Epithelial cell of proximal tubule (primary cell): ENCODE measurements around the gene HIVEP3. TPM values are rescaled to one million over a fixed set of nuclear protein-coding genes. Genes with fewer than 3 reads are reported as not detected.

Source experiments
- DNase-seq: peaks from one replicate; pipeline ENCODE4 v3.0.0-alpha.2; 2011; ENCODE audit warnings: low read depth
- H3K4me3 ChIP-seq: 2 replicates; pipeline ENCODE4 v1.5.1; 2011; ENCODE audit warnings: low read depth, mild to moderate bottlenecking, low read length
- CTCF ChIP-seq: conservative IDR thresholded peaks from 2 replicates; pipeline ENCODE4 v1.5.1; 2012; ENCODE audit warnings: low read depth, mild to moderate bottlenecking, low read length
- total RNA-seq: library from RNA; depleted of rRNA; stranded (reverse); fragments of >200 nt; gene quantifications from 2 replicates; pipeline ENCODE4 v1.2.3, GENCODE V29; 2015

HIVEP3 gene
- total RNA-seq, 1 donor from 2014 or later = 3.9 TPM

GRCh38 chr1:41728403-41729202, 190.1 kb downstream of the HIVEP3 start:
- no peak overlapping the region for H3K4me3 ChIP-seq
- DNase-seq = no peak
- no peak for TF ChIP-seq CTCF

GRCh38 chr1:41727749-41728115, 191.0 kb downstream of the HIVEP3 start:
- DNase-seq = no peak
- TF ChIP-seq CTCF = no peak
- no peak overlapping the region for H3K4me3 ChIP-seq

- no peak for DNase-seq
- no peak for TF ChIP-seq CTCF
- no peak overlapping the region for H3K4me3 ChIP-seq
Measured at GRCh38 chr1:41726899-41727748, 191.6 kb downstream of the HIVEP3 start.

GRCh38 chr1:41726292-41726691, 192.4 kb downstream of the HIVEP3 start:
- DNase-seq = no peak
- H3K4me3 ChIP-seq = no peak overlapping the region
- no peak for TF ChIP-seq CTCF

GRCh38 chr1:41724926-41725325, 193.8 kb downstream of the HIVEP3 start:
- no peak overlapping the region for H3K4me3 ChIP-seq
- TF ChIP-seq CTCF = no peak
- no peak for DNase-seq

- H3K4me3 ChIP-seq = no peak overlapping the region
- no peak for DNase-seq
- no peak for TF ChIP-seq CTCF
Measured at GRCh38 chr1:41724248-41724647, 194.5 kb downstream of the HIVEP3 start.

- no peak for DNase-seq
- no peak overlapping the region for H3K4me3 ChIP-seq
- TF ChIP-seq CTCF = no peak
Measured at GRCh38 chr1:41723786-41724185, 194.9 kb downstream of the HIVEP3 start.
